Iris pigment epithelial cell (primary cell): ENCODE results near the gene CCDC152.
A peak's percentile ranks its signal among the peaks of the same experiment; 100 is the strongest.
"Not testable (repeated sequence)": the region's sequence is repeated elsewhere in the genome, so short reads cannot be mapped to it uniquely, and the experiment has no call there.

Source experiments
- DNase-seq: peaks from one replicate; pipeline ENCODE4 v3.0.0-alpha.2; 2011; ENCODE audit warnings: low read depth

CCDC152 gene

GRCh38 chr5:42812620-42813019, 56.0 kb downstream of the CCDC152 start:
- DNase-seq = no peak

DNA sequence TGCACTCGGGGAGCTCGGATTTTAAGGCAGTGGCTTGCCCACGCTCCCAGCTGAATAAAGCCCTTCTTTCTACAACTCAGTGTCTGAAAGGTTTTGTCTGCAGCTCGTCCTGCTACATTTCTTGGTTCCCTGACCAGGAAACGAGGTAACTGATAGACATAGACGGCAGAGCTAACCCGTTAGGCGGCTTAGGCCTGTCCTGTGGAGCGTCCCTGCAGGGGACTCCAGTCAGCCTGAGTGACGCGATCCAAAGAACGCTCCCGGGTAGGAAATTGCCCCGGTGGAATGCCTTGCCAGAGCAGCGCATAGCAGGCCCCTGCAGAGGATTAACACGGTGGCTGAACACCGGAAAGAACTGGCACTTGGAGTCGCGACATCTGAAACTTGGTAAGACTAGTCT, 56.9 kb downstream of the CCDC152 start:
- no peak for DNase-seq

GRCh38 chr5:42816546-42816945, 59.9 kb downstream of the CCDC152 start:
- not testable (repeated sequence) for DNase-seq

GRCh38 chr5:42819745-42820144, 63.1 kb downstream of the CCDC152 start:
- DNase-seq = no peak

GRCh38 chr5:42822548-42822947, 65.9 kb downstream of the CCDC152 start:
- no peak for DNase-seq

- DNase-seq = no peak
Measured at GRCh38 chr5:42824347-42824976, 67.8 kb downstream of the CCDC152 start.

- DNase-seq = no peak
Measured at GRCh38 chr5:42825422-42826148, 69.0 kb downstream of the CCDC152 start.

DNA sequence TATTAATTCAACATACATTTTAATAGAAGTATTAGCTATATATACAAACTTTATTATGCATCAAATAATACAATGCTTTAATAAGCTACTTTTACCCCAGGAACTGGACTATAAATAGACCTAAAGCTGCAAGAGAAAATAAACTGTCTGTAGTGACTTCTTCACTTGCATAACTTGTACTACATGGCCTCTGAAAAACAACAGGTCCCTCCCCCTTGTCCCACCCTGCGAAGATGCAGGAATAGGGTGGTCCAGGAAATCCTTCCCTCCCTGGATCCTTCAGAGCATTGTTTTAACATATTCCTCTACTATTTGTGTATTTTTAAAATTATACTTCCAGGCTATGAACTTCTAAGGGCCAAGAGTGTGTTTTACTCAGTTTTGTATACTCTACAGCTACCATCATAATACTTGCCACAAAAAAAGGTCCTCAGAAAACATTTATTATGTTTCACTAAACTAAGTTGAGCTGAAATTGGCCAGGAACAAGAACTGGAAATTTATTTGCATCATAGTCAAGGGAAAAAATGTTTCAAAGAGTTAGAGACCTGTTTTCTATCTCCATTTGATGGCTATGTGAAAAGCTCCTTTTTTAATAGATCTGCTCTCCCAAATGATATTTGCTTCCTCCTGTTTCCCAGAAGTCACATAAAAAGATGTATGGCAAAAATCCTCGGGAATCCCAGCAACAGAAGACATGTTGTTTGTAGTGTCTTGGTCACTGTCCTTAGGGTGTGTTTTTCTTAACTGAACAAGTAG, 70.3 kb downstream of the CCDC152 start:
- no peak for DNase-seq

- DNase-seq = peak; percentile 69
Measured at GRCh38 chr5:42828671-42829070, 72.1 kb downstream of the CCDC152 start.

DNA sequence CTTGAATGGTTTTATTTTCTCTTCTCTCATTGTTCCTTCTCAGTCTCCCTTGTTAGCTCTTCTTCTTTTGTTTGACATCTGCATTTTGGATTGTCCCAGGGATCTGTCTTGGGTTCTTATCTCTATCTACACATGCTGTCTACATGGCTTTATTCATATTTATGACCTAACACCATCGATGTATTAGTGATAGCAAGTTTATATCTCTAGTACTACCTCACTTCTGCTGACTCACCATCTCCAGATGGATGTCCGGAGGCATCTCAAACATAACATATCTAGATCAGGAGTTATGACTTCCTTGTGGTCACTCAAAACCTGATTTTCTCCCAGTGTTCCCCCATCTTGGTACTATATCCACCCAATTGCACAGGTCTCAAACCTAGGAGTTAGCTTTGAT, 74.3 kb downstream of the CCDC152 start:
- no peak for DNase-seq

- no peak for DNase-seq
Measured at GRCh38 chr5:42832060-42832459, 75.4 kb downstream of the CCDC152 start.

DNA sequence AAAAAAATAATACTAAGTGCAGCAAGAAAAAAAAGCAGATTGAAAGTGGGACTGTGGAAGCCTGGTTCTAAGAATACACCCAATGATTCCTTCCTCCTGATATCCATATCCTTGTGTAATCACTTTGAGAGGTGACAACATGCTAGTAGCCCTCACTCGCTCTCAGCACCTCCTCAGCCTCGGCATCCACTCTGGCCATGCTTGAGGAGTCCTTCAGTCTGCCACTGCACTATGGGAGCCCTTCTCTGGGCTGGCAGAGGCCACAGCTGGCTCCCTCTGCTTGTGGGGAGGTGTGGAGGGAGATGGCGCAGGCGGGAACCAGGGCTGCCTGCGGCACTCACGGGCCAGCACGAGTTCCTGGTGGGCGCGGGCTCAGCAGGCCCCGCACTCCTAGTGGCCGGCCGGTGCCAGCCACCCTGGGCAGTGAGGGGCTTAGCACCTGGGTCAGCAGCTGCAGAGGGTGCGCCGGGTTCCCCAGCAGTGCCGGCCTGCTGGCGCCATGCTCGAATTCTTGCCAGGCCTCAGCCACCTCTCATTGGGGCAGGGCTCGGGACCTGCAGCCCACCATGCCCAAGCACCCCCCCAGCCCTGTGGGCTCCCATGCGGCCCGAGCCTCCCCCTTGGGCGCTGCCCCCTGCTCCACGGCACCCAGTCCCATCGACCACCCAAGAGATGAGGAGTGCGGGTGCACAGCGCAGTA, 79.6 kb downstream of the CCDC152 start:
- no peak for DNase-seq

DNA sequence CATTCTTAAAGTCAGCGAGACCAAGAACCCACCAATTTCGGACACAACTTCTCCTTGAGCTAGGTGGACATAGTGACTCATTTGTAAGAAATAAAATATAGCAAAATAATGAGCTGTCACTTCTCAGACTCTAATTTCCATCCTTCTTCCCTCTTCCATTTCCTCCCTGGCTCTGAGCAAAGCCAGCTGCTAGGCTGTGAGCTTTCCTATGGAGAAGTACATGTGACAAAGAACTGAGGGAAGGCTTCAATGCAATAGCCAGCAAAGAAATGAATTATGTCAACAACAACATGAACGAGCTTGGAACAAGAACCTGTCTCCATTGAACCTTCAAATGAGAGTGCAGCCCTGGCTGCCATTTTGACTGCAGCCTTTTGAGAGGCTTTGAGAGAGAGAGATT, 81.0 kb downstream of the CCDC152 start:
- DNase-seq = no peak

- no peak for DNase-seq
Measured at GRCh38 chr5:42839196-42839595, 82.6 kb downstream of the CCDC152 start.

- DNase-seq = peak; percentile 97
Measured at GRCh38 chr5:42840269-42840668, 83.7 kb downstream of the CCDC152 start.

- peak; percentile 17 for DNase-seq
Measured at GRCh38 chr5:42840842-42841567, 84.4 kb downstream of the CCDC152 start.

DNA sequence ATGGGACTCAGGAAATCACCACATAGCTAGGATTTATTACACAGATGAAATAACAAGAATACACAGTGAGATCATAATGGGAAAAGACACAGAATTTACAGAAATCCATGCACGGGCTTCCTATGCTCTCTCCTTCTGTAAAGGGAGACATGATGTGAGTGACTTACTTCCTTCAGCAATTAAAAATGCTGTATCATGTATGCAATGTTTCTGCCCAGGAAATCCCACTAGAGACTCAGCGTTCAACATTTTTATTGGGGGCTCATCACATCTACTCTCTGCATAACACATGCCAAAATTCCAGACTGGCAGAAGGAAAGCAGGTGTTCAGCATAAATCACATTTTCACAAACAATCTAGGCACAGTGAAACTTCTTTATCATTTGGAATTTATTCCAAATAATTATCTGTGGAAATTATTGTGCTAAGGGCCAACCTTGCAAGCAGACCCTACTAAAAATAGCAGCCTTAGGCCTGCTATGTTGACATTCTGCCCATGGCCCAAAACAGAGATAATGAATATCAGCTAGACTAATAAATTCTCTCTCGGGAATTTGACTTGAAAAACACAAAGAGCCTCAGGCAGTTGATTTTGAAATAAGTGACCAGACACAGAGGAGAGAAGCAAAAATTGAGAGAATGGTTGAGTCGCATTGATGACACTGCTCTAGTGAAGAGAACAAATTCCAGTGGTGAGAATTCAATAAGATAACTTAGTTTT, 86.5 kb downstream of the CCDC152 start:
- no peak for DNase-seq

DNA sequence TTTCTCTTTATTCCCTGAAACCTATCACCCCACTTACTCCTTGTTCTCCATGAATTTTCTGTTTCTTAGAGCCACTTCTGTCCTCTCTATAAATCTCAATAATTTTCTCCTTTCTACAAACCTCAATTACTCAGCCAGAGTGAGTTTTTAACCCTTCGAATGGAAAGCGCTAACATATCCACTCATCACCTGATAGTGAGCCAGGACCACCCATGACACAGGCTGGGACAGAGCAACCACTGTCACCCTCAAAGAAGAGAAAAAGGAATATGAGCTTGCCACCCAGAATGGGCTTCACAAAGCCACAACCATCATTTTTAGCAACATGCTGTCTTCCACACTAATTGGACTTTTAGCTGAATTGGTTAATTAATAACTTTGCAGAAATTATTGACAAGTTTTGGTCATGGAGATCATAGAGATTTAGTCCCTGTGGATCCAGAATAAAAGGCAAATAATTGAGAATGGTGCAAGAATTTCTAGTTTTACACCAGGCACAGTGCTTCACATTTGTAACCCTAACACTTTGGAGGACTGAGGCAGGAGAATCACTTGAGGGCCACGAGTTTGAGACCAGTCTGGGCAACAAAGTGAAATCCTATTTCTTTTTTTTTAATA, 87.2 kb downstream of the CCDC152 start:
- DNase-seq = no peak

GRCh38 chr5:42844408-42844807, 87.8 kb downstream of the CCDC152 start:
- DNase-seq = not testable (repeated sequence)

DNA sequence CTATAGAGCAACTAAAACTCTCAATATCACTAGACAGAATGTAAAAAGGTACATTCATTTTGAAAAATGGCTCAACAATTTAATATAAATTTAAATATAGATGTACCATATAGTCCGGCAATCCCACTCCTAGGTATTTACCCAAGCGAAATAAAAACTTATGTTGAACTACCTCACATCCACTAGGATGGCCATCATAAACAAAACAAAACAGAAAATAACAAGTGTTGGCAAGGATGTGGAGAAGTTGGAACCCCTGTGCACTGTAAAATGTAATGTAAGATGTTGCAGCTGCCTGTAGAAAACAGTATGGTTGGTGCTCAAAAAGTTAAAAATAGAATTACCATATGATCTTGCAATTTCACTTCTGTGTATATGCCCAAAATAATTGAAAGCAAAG, 91.9 kb downstream of the CCDC152 start:
- DNase-seq = no peak

DNA sequence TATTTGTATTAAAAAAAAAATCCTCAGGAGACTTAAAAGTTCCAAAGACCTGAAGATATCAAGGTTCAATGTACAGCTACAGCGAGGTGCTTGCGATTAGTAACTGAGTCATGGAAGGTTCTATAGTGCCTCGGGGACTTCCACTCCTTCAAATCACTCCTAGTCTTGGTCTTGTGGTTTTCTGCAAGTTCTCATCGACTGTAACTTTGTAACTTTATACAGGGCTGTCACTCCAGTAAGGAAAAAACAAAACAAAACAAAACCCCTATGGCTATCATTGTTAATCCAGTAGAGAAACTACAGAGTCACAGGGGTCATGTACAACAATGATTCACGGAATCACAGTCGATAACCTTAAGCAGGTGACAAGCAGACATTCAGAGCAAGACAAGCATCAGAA, 94.9 kb downstream of the CCDC152 start:
- no peak for DNase-seq
